OCI-LY3 (cell line): Measurements from ENCODE around the gene TSPYL2.

Experiments
- H2AFZ ChIP-seq: fragments of 200-600, 300-600 bp; shearing (Covaris generic); 2 replicates; pipeline ENCODE4 v1.6.0; 2014; ENCODE audit warnings: antibody characterized with exemption, low read depth, low read length
- H3K27ac ChIP-seq: fragments of 200-600, 300-600 bp; sonication (generic); 2 replicates; pipeline ENCODE4 v1.5.1; 2014; ENCODE audit warnings: mild to moderate bottlenecking, low read length, moderate library complexity, mixed read lengths
- H3K27me3 ChIP-seq: fragments of 200-600, 300-600 bp; sonication (generic); 2 replicates; pipeline ENCODE4 v1.6.1; 2014; ENCODE audit warnings: low read depth, low read length, mixed read lengths
- H3K36me3 ChIP-seq: fragments of 200-600, 300-600 bp; sonication (generic); replicated peaks from 2 replicates; pipeline ENCODE3; 2014; ENCODE audit warnings: low read depth, low read length, mixed read lengths
- H3K4me1 ChIP-seq: fragments of 300-600, 200-600 bp; sonication (generic); 2 replicates; pipeline ENCODE4 v1.6.1; 2014; ENCODE audit warnings: low read length, mixed read lengths
- H3K4me2 ChIP-seq: fragments of 200-600, 300-600 bp; sonication (generic); 2 replicates; pipeline ENCODE4 v1.6.1; 2014; ENCODE audit warnings: low read length, mixed read lengths
- H3K4me3 ChIP-seq: fragments of 300-600, 200-600 bp; sonication (generic); 2 replicates; pipeline ENCODE4 v1.5.1; 2014; ENCODE audit warnings: antibody characterized with exemption, mild to moderate bottlenecking, low read length, moderate library complexity
- H3K79me2 ChIP-seq: fragments of 300-600, 200-600 bp; shearing (Covaris generic); 2 replicates; pipeline ENCODE4 v1.6.1; 2014; ENCODE audit warnings: mild to moderate bottlenecking, low read length, mixed read lengths
- H3K9ac ChIP-seq: fragments of 300-600, 200-600 bp; shearing (Covaris generic); 2 replicates; pipeline ENCODE4 v1.6.0; 2014; ENCODE audit warnings: mild to moderate bottlenecking, low read length, moderate library complexity
- H3K9me3 ChIP-seq: fragments of 200-600, 300-600 bp; shearing (Covaris generic); 2 replicates; pipeline ENCODE4 v1.6.1; 2014; ENCODE audit warnings: low read length, mixed read lengths; ENCODE audit not compliant: insufficient read depth
- H4K20me1 ChIP-seq: fragments of 200-600, 300-600 bp; sonication (generic); 2 replicates; pipeline ENCODE4 v1.6.1; 2016; ENCODE audit warnings: low read length, mixed read lengths; ENCODE audit not compliant: insufficient read depth
- EZH2phosphoT487 ChIP-seq: fragments of 200-600 bp; shearing (Covaris generic); IDR thresholded peaks from 2 replicates; pipeline ENCODE4 v1.6.1; 2018; ENCODE audit warnings: antibody characterized with exemption, mixed run types, low read depth
- TF ChIP-seq, protein P1 (sequence below): fragments of 200-600, 300-600 bp; sonication (generic); IDR thresholded peaks from 2 replicates; pipeline ENCODE4 v1.5.1; 2014; ENCODE audit warnings: antibody characterized with exemption, low read length, low read depth

TSPYL2 gene

DNA sequence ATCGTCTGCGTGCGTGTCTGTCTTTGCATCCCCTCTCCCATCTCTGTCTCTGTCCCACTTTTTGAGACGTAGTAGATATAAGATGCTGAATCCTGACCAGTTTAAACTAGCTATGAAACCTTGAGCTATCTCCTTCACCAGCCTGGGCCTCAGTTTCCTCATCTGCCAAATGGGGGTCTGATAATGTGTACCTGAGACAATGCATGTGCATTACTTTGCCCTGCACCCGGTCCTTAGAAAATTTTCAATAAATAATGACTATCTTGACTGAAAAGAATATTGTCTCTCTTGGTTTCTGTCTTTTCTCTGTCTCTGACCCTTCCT lies 12.4 kb downstream of the TSPYL2 start:
- peak overlapping the region; percentile 77 for H2AFZ ChIP-seq
- H3K4me2 ChIP-seq: peak overlapping the region; percentile 91

DNA sequence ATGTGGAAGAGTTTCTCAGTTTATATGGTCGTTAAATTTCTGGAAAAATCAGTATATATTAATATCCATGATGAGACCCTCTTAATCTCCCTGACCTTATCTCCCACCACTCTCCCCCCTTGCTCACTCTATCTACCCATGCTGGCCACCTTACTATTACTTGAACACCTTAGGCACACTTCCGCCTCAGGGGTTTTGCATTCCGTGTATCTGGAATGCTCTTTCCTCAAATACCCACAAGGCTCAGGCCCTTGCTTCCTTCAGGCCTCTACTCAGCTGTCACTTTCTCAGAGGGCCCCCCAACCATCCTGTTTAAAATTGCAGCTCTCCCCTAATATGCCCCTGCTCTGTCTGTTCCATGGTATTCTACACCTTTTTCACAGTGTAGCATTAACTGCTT lies 13.6 kb downstream of the TSPYL2 start:
- Histone ChIP-seq H3K27ac (no peak overlapping the region), H3K4me2 (no peak overlapping the region), H3K36me3 (no peaks in the 10 kb centered on the region), H3K4me1 (peaks cover 5% of the 10 kb centered on the region; the same call in 1 of the 2 replicates), H2AFZ (no peak overlapping the region), H3K79me2 (peaks cover 4% of the 10 kb centered on the region), H4K20me1 (no peaks in the 10 kb centered on the region), H3K9me3 (no peaks in the 10 kb centered on the region), H3K27me3 (no peaks in the 10 kb centered on the region), H3K9ac (no peak overlapping the region), H3K4me3 (no peak overlapping the region)
- TF ChIP-seq, protein P1, sequence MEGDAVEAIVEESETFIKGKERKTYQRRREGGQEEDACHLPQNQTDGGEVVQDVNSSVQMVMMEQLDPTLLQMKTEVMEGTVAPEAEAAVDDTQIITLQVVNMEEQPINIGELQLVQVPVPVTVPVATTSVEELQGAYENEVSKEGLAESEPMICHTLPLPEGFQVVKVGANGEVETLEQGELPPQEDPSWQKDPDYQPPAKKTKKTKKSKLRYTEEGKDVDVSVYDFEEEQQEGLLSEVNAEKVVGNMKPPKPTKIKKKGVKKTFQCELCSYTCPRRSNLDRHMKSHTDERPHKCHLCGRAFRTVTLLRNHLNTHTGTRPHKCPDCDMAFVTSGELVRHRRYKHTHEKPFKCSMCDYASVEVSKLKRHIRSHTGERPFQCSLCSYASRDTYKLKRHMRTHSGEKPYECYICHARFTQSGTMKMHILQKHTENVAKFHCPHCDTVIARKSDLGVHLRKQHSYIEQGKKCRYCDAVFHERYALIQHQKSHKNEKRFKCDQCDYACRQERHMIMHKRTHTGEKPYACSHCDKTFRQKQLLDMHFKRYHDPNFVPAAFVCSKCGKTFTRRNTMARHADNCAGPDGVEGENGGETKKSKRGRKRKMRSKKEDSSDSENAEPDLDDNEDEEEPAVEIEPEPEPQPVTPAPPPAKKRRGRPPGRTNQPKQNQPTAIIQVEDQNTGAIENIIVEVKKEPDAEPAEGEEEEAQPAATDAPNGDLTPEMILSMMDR: no peak
- TF ChIP-seq EZH2phosphoT487: no peak

More for the DNA sequence above, 12.4 kb downstream of the TSPYL2 start:
- Histone ChIP-seq H3K27me3 (no peaks in the 10 kb centered on the region), H3K4me1 (peaks cover 5% of the 10 kb centered on the region; the same call in 1 of the 2 replicates), H3K4me3 (peak overlapping the region; percentile 95), H3K9me3 (no peaks in the 10 kb centered on the region), H3K79me2 (peaks cover 4% of the 10 kb centered on the region), H3K9ac (peak overlapping the region; percentile 69), H4K20me1 (no peaks in the 10 kb centered on the region), H3K27ac (peak overlapping the region; percentile 68), H3K36me3 (no peaks in the 10 kb centered on the region)
- TF ChIP-seq, protein P1: no peak
- TF ChIP-seq EZH2phosphoT487: no peak

DNA sequence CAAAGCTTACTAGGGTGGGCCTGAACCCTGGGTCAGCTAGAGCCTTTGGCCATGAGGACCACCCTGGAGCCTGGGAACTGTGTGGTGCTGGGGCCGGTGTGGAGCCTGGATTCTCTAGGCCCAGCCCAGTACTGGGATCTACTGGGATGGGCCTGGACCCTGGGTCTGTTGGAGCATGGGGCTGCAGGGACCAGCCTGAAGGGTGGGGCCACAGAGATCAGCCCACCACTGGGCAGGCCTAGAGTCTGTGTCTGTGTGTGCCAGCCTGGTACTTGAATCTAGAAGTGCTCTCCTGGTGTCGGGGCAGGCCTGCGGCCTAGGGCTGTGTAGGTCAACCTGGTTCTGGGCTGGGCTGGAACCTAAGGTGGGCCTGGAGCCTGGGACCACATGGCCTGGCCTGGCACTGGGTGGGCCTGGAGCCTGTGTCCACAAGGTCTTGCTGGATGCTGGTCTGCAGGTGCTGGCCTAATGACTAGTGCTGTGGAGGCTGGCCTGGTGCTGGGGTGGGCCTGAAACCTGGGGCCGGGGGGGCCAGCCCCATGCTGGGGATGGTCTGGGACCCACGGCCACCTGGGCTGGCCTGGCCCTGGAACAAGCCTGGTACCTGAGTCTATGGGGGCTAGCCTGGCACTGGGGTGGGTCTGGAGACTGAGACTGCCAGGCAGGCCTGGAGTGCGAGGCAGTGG lies 32.8 kb downstream of the TSPYL2 start:
- no peak overlapping the region for H3K9ac ChIP-seq
- no peaks in the 10 kb centered on the region for H3K79me2 ChIP-seq
- 0 out of 2 replicates have a peak, but pooled peaks cover 6% of the 10 kb centered on the region for H4K20me1 ChIP-seq
- H3K4me1 ChIP-seq: peaks cover 15% of the 10 kb centered on the region
- no peak overlapping the region for H3K4me2 ChIP-seq
- TF ChIP-seq, protein P1: no peak
- no peak for TF ChIP-seq EZH2phosphoT487
- no peak overlapping the region for H3K4me3 ChIP-seq
- H3K9me3 ChIP-seq: no peaks in the 10 kb centered on the region
- no peaks in the 10 kb centered on the region for H3K27me3 ChIP-seq
- H3K36me3 ChIP-seq: no peaks in the 10 kb centered on the region
- no peak overlapping the region for H2AFZ ChIP-seq
- H3K27ac ChIP-seq: no peak overlapping the region

DNA sequence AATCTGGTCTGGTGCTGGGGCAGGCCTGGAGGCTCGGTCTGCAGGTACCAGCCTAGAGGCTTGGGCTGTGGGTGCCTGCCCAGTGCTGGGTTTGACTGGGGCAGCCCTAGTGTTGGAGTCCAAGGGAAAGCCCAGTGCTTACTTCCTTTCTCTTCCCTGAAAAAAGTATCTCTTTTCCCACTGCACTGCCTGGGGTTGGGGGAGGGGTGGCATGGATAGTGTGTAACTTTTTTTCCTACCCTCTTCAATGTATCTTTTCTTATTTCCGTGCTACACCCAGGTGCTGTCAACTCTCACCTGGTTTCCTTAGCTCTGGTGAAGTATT lies 33.3 kb downstream of the TSPYL2 start:
- H3K4me1 ChIP-seq: peaks cover 15% of the 10 kb centered on the region
- H3K27me3 ChIP-seq: no peaks in the 10 kb centered on the region
- H3K4me2 ChIP-seq: no peak overlapping the region
- no peaks in the 10 kb centered on the region for H3K36me3 ChIP-seq
- no peaks in the 10 kb centered on the region for H3K9me3 ChIP-seq
- H3K9ac ChIP-seq: no peak overlapping the region
- H4K20me1 ChIP-seq: 0 out of 2 replicates have a peak, but pooled peaks cover 6% of the 10 kb centered on the region
- H2AFZ ChIP-seq: no peak overlapping the region
- H3K4me3 ChIP-seq: no peak overlapping the region
- H3K79me2 ChIP-seq: no peaks in the 10 kb centered on the region
- TF ChIP-seq, protein P1: no peak
- TF ChIP-seq EZH2phosphoT487: no peak
- H3K27ac ChIP-seq: peak overlapping the region; percentile 4; the same call in 1 of the 2 replicates
